Activated CD8-positive, alpha-beta T cell treated with anti-CD3 and anti-CD28 coated beads for 36 hours (primary cell): ENCODE data around the gene ZNF652. TPM values are rescaled to one million over a fixed set of nuclear protein-coding genes. Genes with fewer than 3 reads are reported as not detected.
A peak's percentile ranks its signal among the peaks of the same experiment; 100 is the strongest.

Experiments
- ATAC-seq: fragments of 200-7000 bp; cut with Tn5 transposase; one replicate; pipeline ENCODE4 v1.10.0; 2021; ENCODE audit warnings: mild to moderate bottlenecking, moderate library complexity
- CTCF ChIA-PET: fragments of 350-600 bp; sonication (Branson Sonifier 250); formaldehyde crosslinking; loops from one replicate; lab custom pipeline; 2021; ENCODE audit warnings: antibody characterized with exemption; lab: Charles Lee
- POLR2A ChIA-PET: fragments of 350-600 bp; sonication (Branson Sonifier 250); formaldehyde crosslinking; loops from one replicate; lab custom pipeline; 2021; ENCODE audit warnings: antibody characterized with exemption; lab: Charles Lee
- DNase-seq: peaks from one replicate; pipeline ENCODE4 v3.0.0-alpha.2; 2020
- H3K27ac Mint-ChIP-seq: one replicate; pipeline ENCODE4 v1.8.0; 2021; ENCODE audit warnings: mild to moderate bottlenecking, mixed read lengths
- H3K27me3 Mint-ChIP-seq: one replicate; pipeline ENCODE4 v1.8.0; 2021; ENCODE audit warnings: mixed read lengths
- H3K36me3 Mint-ChIP-seq: one replicate; pipeline ENCODE4 v1.8.0; 2021; ENCODE audit warnings: low read depth, mixed read lengths
- H3K4me1 Mint-ChIP-seq: one replicate; pipeline ENCODE4 v1.8.0; 2021; ENCODE audit warnings: low read depth, mixed read lengths
- H3K4me3 Mint-ChIP-seq: one replicate; pipeline ENCODE4 v1.8.0; 2021; ENCODE audit warnings: mild to moderate bottlenecking, moderate library complexity, mixed read lengths
- H3K9me3 Mint-ChIP-seq: one replicate; pipeline ENCODE4 v1.8.0; 2021; ENCODE audit warnings: mixed read lengths
- CTCF ChIP-seq: fragments of 200-600 bp; IDR thresholded peaks from one replicate; pipeline ENCODE4 v1.8.0; 2022; ENCODE audit warnings: antibody characterized with exemption, mild to moderate bottlenecking
- intact Hi-C: fragments of 100-400 bp; cut with micrococcal nuclease; formaldehyde crosslinking; loops from one replicate; pipeline ENCODE4 v1.10.0; 2022
- total RNA-seq, 2 experiments: library from RNA; stranded (reverse); gene quantifications; one replicate each; pipeline ENCODE4 v1.2.3, GENCODE V29; 2021

ZNF652 gene
- total RNA-seq, 2 experiments from 2014 or later = 6.4 to 6.7 TPM

GRCh38 chr17:49406421-49407061 is 44.5 kb upstream of the ZNF652 start:
- ATAC-seq (no peak), DNase-seq (no peak)
- Mint-ChIP-seq H3K27ac (no peak overlapping the region), H3K4me3 (no peak overlapping the region), H3K4me1 (peaks cover 41% of the 10 kb centered on the region), H3K36me3 (peaks cover 81% of the 10 kb centered on the region), H3K9me3 (no peaks in the 10 kb centered on the region), H3K27me3 (no peaks in the 10 kb centered on the region)
- ChIA-PET POLR2A (interaction anchor here (1.1 kb wide), 1 partner anchor 22 kb away, joined by 4 read pairs; no protein-coding TSS in a partner anchor), CTCF (interaction anchor here (1.4 to 10.1 kb wide), 8 partner anchors 15 to 150 kb away, joined by 3 to 160 read pairs (median 14); partner anchors contain the start of gene NGFR)
- TF ChIP-seq CTCF = no peak
- intact Hi-C loops = no loop called here

GRCh38 chr17:49404906-49405305 is 42.9 kb upstream of the ZNF652 start:
- intact Hi-C loops = no loop called here
- Mint-ChIP-seq H3K4me3 (no peak overlapping the region), H3K27ac (peak overlapping the region; percentile 68), H3K27me3 (no peaks in the 10 kb centered on the region), H3K36me3 (peaks cover 69% of the 10 kb centered on the region), H3K4me1 (peaks cover 38% of the 10 kb centered on the region), H3K9me3 (no peaks in the 10 kb centered on the region)
- no peak for DNase-seq
- CTCF ChIA-PET = no interaction called here
- no peak for TF ChIP-seq CTCF
- ATAC-seq = no peak
- POLR2A ChIA-PET = no interaction called here

- no peak for TF ChIP-seq CTCF
- ChIA-PET POLR2A (no interaction called here), CTCF (no interaction called here)
- ATAC-seq (peak; percentile 43), DNase-seq (peak; percentile 51)
- no peaks in the 10 kb centered on the region for H3K27me3 Mint-ChIP-seq
- peak overlapping the region; percentile 68 for H3K27ac Mint-ChIP-seq
- H3K9me3 Mint-ChIP-seq = no peaks in the 10 kb centered on the region
- intact Hi-C loops = no loop called here
- peaks cover 67% of the 10 kb centered on the region for H3K36me3 Mint-ChIP-seq
- H3K4me3 Mint-ChIP-seq = no peak overlapping the region
- H3K4me1 Mint-ChIP-seq = peaks cover 36% of the 10 kb centered on the region
These were observed 42.3 kb upstream of the ZNF652 start for GRCh38 chr17:49404361-49404760.

GRCh38 chr17:49403514-49404289 is 41.7 kb upstream of the ZNF652 start:
- Mint-ChIP-seq H3K36me3 (peaks cover 60% of the 10 kb centered on the region), H3K4me3 (no peak overlapping the region), H3K9me3 (no peaks in the 10 kb centered on the region), H3K27me3 (no peaks in the 10 kb centered on the region), H3K4me1 (peaks cover 30% of the 10 kb centered on the region), H3K27ac (peak overlapping the region; percentile 68)
- DNase-seq (no peak), ATAC-seq (no peak)
- TF ChIP-seq CTCF = no peak
- intact Hi-C loops = no loop called here
- ChIA-PET CTCF (interaction anchor here (2.1 to 5.0 kb wide), 2 partner anchors 88 to 153 kb away, joined by 5 to 27 read pairs; no protein-coding TSS in a partner anchor), POLR2A (interaction anchor here (0.7 kb wide), 1 partner anchor 123 kb away, joined by 3 read pairs; no protein-coding TSS in a partner anchor)

GRCh38 chr17:49402706-49403105 is 40.7 kb upstream of the ZNF652 start:
- TF ChIP-seq CTCF = no peak
- Mint-ChIP-seq H3K4me3 (no peak overlapping the region), H3K36me3 (peaks cover 50% of the 10 kb centered on the region), H3K27ac (no peak overlapping the region), H3K27me3 (no peaks in the 10 kb centered on the region), H3K9me3 (no peaks in the 10 kb centered on the region), H3K4me1 (peaks cover 21% of the 10 kb centered on the region)
- ChIA-PET CTCF (interaction anchor here (0.7 to 5.0 kb wide), 3 partner anchors 12 to 154 kb away, joined by 3 to 27 read pairs (median 5); no protein-coding TSS in a partner anchor), POLR2A (interaction anchor here (1.0 kb wide), 1 partner anchor 14 kb away, joined by 3 read pairs; no protein-coding TSS in a partner anchor)
- intact Hi-C loops = no loop called here
- no peak for ATAC-seq
- no peak for DNase-seq
